Activated CD4-positive, alpha-beta T cell treated with anti-CD3 and anti-CD28 coated beads, Interleukin-2, amount 10 ng/mL, durations not matched to agents 7 days and 5 days (primary cell): ENCODE results near the gene RNF227. TPM values are rescaled to one million over a fixed set of nuclear protein-coding genes. Genes with fewer than 3 reads are reported as not detected.

Experiments used
- CTCF ChIA-PET: fragments of 350-600 bp; sonication (Branson Sonifier 250); formaldehyde crosslinking; loops from one replicate; lab custom pipeline; 2021; ENCODE audit warnings: antibody characterized with exemption; lab: Charles Lee
- POLR2A ChIA-PET: fragments of 350-600 bp; sonication (Branson Sonifier 250); formaldehyde crosslinking; loops from one replicate; lab custom pipeline; 2021; ENCODE audit warnings: antibody characterized with exemption; lab: Charles Lee
- DNase-seq: peaks from one replicate; pipeline ENCODE4 v3.0.0-alpha.2; 2020
- H3K27ac Mint-ChIP-seq: one replicate; pipeline ENCODE4 v1.8.0; 2021; ENCODE audit warnings: mild to moderate bottlenecking, moderate library complexity, mixed read lengths
- H3K27me3 Mint-ChIP-seq: one replicate; pipeline ENCODE4 v1.8.0; 2021; ENCODE audit warnings: mixed read lengths
- H3K36me3 Mint-ChIP-seq: one replicate; pipeline ENCODE4 v1.8.0; 2021; ENCODE audit warnings: low read depth, mixed read lengths
- H3K4me1 Mint-ChIP-seq: one replicate; pipeline ENCODE4 v1.8.0; 2021; ENCODE audit warnings: mixed read lengths
- H3K4me3 Mint-ChIP-seq: one replicate; pipeline ENCODE4 v1.8.0; 2021; ENCODE audit warnings: mild to moderate bottlenecking, moderate library complexity, mixed read lengths
- H3K9me3 Mint-ChIP-seq: one replicate; pipeline ENCODE4 v1.8.0; 2021; ENCODE audit warnings: mixed read lengths
- total RNA-seq, 2 experiments: library from RNA; stranded (reverse); gene quantifications; one replicate each; pipeline ENCODE4 v1.2.3, GENCODE V29; 2021

Gene RNF227
- total RNA-seq, 2 experiments from 2014 or later, result 4.4 to 4.5 TPM

GRCh38 chr17:7885367-7886226, 30.5 kb downstream of the RNF227 start:
- peak overlapping the region; percentile 72 for H3K27ac Mint-ChIP-seq
- ChIA-PET POLR2A (interaction anchor here (0.6 kb wide), 2 partner anchors 88 to 401 kb away, joined by 3 read pairs; no protein-coding TSS in a partner anchor), CTCF (interaction anchor here (0.9 kb wide), 1 partner anchor 25 kb away, joined by 4 read pairs; no protein-coding TSS in a partner anchor)
- H3K27me3 Mint-ChIP-seq, result no peaks in the 10 kb centered on the region
- H3K9me3 Mint-ChIP-seq, result no peaks in the 10 kb centered on the region
- DNase-seq, result peak; percentile 41
- peaks cover 12% of the 10 kb centered on the region for H3K4me1 Mint-ChIP-seq
- peaks cover 14% of the 10 kb centered on the region for H3K36me3 Mint-ChIP-seq
- H3K4me3 Mint-ChIP-seq, result peak overlapping the region; percentile 62

DNA sequence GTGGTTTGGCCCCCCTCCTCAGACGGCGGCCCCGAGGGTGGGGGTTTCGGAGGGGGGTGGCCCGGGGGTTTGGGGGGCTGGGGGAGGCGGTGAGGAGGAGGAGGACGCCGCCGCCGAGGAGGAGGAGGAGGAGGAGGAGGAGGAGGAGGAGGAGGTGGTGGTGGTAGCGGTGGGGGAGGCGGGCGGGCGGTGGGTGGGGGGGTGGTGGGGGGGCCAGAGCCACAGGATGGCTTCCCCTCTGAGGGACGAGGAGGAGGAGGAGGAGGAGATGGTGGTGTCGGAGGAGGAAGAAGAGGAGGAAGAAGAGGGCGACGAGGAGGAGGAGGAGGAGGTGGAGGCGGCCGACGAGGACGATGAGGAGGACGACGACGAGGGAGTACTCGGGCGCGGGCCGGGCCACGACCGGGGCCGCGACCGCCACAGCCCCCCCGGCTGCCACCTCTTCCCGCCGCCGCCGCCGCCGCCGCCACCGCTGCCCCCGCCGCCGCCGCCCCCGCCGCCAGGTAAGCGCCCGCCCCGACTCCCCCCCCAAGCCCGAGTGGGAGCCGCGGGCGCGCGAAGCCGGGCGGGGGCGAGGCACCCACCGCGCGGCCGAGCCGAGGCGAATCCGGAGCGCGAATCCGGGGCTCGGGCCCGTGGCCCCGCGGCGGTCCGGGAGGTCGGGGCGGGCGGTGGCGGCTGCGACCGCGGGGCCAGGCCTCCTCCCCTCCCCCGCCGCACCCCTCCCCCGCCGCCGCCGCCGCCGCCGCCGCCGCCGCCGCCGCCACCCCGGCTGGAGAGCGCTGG, 31.3 kb downstream of the RNF227 start:
- ChIA-PET POLR2A (interaction anchor here (0.6 kb wide), 1 partner anchor 402 kb away, joined by 3 read pairs; no protein-coding TSS in a partner anchor), CTCF (no interaction called here)
- DNase-seq, result peak; percentile 36
- Mint-ChIP-seq H3K36me3 (peaks cover 6% of the 10 kb centered on the region), H3K27ac (peak overlapping the region; percentile 83), H3K27me3 (no peaks in the 10 kb centered on the region), H3K9me3 (no peaks in the 10 kb centered on the region), H3K4me3 (peak overlapping the region; percentile 71), H3K4me1 (peaks cover 6% of the 10 kb centered on the region)

GRCh38 chr17:7883781-7884386, 32.2 kb downstream of the RNF227 start:
- no peaks in the 10 kb centered on the region for H3K9me3 Mint-ChIP-seq
- peaks cover 6% of the 10 kb centered on the region for H3K4me1 Mint-ChIP-seq
- H3K36me3 Mint-ChIP-seq, result peaks cover 3% of the 10 kb centered on the region
- H3K27ac Mint-ChIP-seq, result peak overlapping the region; percentile 85
- H3K4me3 Mint-ChIP-seq, result peak overlapping the region; percentile 71
- DNase-seq, result peak; percentile 35
- ChIA-PET CTCF (interaction anchor here (0.6 to 1.6 kb wide), 5 partner anchors 12 to 758 kb away, joined by 3 to 5 read pairs (median 3); partner anchors contain the start of gene PFAS), POLR2A (no interaction called here)
- H3K27me3 Mint-ChIP-seq, result no peaks in the 10 kb centered on the region

GRCh38 chr17:7882629-7883028, 33.5 kb downstream of the RNF227 start:
- Mint-ChIP-seq H3K4me3 (no peak overlapping the region), H3K4me1 (peaks cover 6% of the 10 kb centered on the region), H3K27ac (no peak overlapping the region), H3K9me3 (no peaks in the 10 kb centered on the region), H3K27me3 (no peaks in the 10 kb centered on the region), H3K36me3 (peaks cover 3% of the 10 kb centered on the region)
- no peak for DNase-seq
- ChIA-PET POLR2A (no interaction called here), CTCF (interaction anchor here (1.2 to 1.6 kb wide), 2 partner anchors 11 to 107 kb away, joined by 4 to 5 read pairs; no protein-coding TSS in a partner anchor)

GRCh38 chr17:7882068-7882467, 34.0 kb downstream of the RNF227 start:
- H3K4me3 Mint-ChIP-seq, result no peak overlapping the region
- H3K4me1 Mint-ChIP-seq, result peaks cover 7% of the 10 kb centered on the region
- ChIA-PET CTCF (no interaction called here), POLR2A (no interaction called here)
- no peaks in the 10 kb centered on the region for H3K27me3 Mint-ChIP-seq
- no peak for DNase-seq
- H3K9me3 Mint-ChIP-seq, result no peaks in the 10 kb centered on the region
- H3K27ac Mint-ChIP-seq, result no peak overlapping the region
- H3K36me3 Mint-ChIP-seq, result peaks cover 3% of the 10 kb centered on the region

- no peak for DNase-seq
- ChIA-PET CTCF (no interaction called here), POLR2A (no interaction called here)
- Mint-ChIP-seq H3K4me1 (peaks cover 7% of the 10 kb centered on the region), H3K27me3 (no peaks in the 10 kb centered on the region), H3K4me3 (no peak overlapping the region), H3K27ac (no peak overlapping the region), H3K9me3 (no peaks in the 10 kb centered on the region), H3K36me3 (peaks cover 4% of the 10 kb centered on the region)
Observed at GRCh38 chr17:7881276-7882054, 34.6 kb downstream of the RNF227 start.

DNA sequence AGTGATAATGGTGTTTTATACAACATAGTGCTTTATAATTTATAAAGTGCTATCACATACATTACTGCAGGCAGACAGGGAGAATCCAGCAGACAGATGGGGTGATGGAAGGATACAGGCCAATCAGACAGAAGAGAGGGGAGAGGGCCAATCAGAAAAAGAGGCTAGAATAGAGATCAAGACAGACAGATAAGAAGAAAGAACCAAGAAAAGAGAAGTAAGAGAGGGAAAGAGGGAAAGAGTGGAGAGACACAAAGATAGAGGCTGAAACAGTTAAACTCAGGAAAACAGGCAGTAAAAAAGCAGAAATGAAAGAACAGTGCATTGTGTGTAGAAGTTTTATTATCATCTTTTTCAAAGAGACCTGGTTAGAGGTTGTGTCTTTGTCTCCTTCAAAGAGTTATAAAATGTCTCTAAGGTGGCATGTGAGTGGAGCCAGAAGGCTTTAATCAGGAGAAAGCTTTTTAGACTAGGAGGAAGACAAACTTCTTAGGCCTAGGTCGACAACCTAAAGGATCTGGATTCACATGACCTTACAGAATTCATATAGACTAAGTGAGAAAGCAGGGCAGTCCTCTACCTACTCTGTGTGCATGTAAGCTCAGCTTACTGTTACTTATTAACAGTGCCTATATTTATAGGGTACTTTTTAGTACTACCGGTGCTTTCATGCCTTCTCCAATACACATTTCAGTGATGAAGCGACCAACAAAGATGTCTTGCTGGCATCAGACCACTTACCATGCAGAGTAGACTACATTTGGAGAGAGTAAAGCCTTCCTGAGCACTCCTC, 35.8 kb downstream of the RNF227 start:
- Mint-ChIP-seq H3K9me3 (no peaks in the 10 kb centered on the region), H3K36me3 (peaks cover 12% of the 10 kb centered on the region), H3K27me3 (no peaks in the 10 kb centered on the region), H3K4me1 (peaks cover 5% of the 10 kb centered on the region), H3K27ac (no peak overlapping the region), H3K4me3 (no peak overlapping the region)
- CTCF ChIA-PET, result no interaction called here
- POLR2A ChIA-PET, result no interaction called here
- DNase-seq, result no peak

DNA sequence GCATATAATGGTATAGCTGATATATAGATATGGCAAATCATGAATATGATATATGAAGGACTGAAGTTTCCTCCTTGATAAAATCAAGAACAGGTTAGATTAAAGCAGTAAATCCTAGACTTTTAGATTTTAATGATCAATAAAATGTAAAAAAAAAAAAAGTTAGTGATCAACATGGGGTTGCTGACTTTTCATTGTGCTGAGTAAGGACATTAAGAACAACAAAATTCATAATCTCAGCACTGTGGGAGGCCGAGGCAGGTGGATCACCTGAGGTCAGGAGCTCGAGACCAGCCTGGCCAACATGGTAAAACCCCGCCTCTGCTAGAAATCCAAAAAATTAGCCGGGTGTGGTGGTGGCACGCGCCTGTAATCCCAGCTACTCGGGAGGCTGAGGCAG, 37.9 kb downstream of the RNF227 start:
- Mint-ChIP-seq H3K27me3 (no peaks in the 10 kb centered on the region), H3K27ac (no peak overlapping the region), H3K4me3 (no peak overlapping the region), H3K36me3 (peaks cover 24% of the 10 kb centered on the region), H3K9me3 (no peaks in the 10 kb centered on the region), H3K4me1 (peaks cover 8% of the 10 kb centered on the region)
- ChIA-PET CTCF (interaction anchor here (1.1 kb wide), 1 partner anchor 20 kb away, joined by 4 read pairs; no protein-coding TSS in a partner anchor), POLR2A (no interaction called here)
- DNase-seq, result no peak

DNA sequence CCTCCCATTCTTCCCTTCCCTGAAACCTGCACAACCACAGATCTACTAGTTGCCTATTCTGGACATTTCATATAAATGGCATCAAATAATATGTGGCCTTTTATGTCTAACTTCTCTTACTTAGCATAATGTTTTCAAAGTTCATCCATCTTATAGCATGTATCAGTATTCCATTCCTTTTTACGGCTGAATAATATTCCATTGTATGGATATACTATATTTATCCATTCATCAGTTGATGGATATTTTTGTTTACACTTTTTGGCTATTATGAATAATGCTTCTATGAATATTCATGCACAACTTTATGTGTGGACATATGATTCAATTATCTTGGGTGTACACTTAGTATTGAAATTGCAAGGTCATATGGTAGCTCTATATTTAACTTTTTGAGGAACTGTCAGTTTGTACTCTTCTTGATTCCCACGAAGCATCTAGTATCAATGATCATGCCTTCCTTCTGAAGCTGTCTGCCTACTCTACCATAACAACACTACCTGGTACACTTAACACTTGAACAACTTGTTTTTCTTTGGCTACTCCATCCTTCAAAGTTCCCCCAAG, 40.2 kb downstream of the RNF227 start:
- no peaks in the 10 kb centered on the region for H3K27me3 Mint-ChIP-seq
- peaks cover 28% of the 10 kb centered on the region for H3K36me3 Mint-ChIP-seq
- peaks cover 11% of the 10 kb centered on the region for H3K4me1 Mint-ChIP-seq
- ChIA-PET CTCF (no interaction called here), POLR2A (no interaction called here)
- peak overlapping the region; percentile 4 for H3K27ac Mint-ChIP-seq
- no peaks in the 10 kb centered on the region for H3K9me3 Mint-ChIP-seq
- no peak overlapping the region for H3K4me3 Mint-ChIP-seq
- no peak for DNase-seq

DNA sequence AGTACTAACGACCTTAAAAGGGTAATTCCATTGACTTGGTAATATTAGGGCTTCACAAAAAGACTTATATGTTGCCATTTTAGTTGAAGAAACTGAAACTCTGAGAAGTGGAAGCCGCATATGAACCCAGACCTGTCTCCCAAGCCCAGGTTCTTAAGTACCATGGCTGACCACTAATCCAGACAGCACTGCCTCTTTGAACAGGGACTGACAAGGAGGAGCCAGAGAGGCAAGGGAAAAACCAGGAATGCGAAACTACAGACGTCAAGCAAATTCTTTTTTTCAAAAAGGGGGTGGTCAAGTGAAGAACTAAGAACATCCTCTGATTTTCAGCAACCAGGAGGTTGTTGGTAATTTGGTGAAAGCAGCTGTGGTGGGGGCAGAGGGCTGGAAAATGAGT, 43.0 kb downstream of the RNF227 start:
- CTCF ChIA-PET, result interaction anchor here (0.9 kb wide), 1 partner anchor 10 kb away, joined by 5 read pairs; no protein-coding TSS in a partner anchor
- POLR2A ChIA-PET, result no interaction called here

GRCh38 chr17:7867881-7868329, 48.2 kb downstream of the RNF227 start:
- peaks cover 33% of the 10 kb centered on the region for H3K4me1 Mint-ChIP-seq
- H3K4me3 Mint-ChIP-seq, result peak overlapping the region; percentile 39
- ChIA-PET CTCF (interaction anchor here (3.3 kb wide), 1 partner anchor 121 kb away, joined by 17 read pairs; no protein-coding TSS in a partner anchor), POLR2A (no interaction called here)
- H3K36me3 Mint-ChIP-seq, result peaks cover 16% of the 10 kb centered on the region
- peak; percentile 42 for DNase-seq
- no peaks in the 10 kb centered on the region for H3K9me3 Mint-ChIP-seq
- H3K27me3 Mint-ChIP-seq, result no peaks in the 10 kb centered on the region
- peak overlapping the region; percentile 65 for H3K27ac Mint-ChIP-seq

More for the DNA sequence above, 43.0 kb downstream of the RNF227 start:
- Mint-ChIP-seq H3K4me3 (no peak overlapping the region), H3K4me1 (peaks cover 27% of the 10 kb centered on the region), H3K27me3 (no peaks in the 10 kb centered on the region), H3K9me3 (no peaks in the 10 kb centered on the region), H3K36me3 (peaks cover 26% of the 10 kb centered on the region), H3K27ac (no peak overlapping the region)
- no peak for DNase-seq
